ENCODE results near the gene GRK4.
A peak's percentile ranks its signal among the peaks of the same experiment; 100 is the strongest.
"Not testable (repeated sequence)": the region's sequence is repeated elsewhere in the genome, so short reads cannot be mapped to it uniquely, and the experiment has no call there.

The GRK4 gene

DNA sequence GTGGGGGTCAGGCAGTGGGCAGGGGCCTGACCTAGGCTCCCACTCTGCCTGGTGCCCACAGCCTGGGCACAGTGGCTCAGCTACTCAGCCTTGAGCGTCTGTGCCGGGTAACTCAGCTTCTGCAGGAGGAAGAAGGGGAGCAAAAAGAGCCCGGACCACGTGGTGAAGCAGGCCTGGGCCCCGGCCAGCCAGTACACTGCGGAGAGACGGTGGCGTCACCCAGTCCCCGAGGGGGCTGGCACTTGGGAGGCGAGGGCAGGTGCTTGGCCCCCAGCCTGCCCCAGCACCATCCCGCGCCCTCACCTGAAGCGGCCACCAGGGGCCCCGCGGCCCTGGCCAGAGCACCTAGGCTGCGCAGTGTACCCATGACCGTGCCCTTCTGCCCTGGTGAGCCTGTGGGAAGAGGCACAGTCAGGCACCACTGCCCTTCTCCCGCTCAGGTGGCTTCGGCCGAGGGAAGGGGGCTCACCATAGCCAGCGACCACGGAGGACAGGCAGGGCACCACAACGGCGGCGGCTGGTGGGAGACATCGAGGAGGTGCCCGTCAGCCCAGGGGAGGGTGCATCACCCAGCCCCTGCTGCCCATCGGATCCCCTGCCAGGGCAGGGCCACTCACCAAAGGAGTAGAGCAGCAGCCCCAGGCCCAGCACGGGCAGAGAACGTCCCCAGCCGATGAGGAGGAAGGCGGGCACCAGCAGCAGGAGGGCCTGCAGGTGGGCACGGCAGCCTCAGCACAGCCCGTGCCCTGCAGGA, 32.4 kb upstream of the GRK4 start:
- no peak for DNase-seq (ENCODE audit: low read depth in 2 of 2)

DNA sequence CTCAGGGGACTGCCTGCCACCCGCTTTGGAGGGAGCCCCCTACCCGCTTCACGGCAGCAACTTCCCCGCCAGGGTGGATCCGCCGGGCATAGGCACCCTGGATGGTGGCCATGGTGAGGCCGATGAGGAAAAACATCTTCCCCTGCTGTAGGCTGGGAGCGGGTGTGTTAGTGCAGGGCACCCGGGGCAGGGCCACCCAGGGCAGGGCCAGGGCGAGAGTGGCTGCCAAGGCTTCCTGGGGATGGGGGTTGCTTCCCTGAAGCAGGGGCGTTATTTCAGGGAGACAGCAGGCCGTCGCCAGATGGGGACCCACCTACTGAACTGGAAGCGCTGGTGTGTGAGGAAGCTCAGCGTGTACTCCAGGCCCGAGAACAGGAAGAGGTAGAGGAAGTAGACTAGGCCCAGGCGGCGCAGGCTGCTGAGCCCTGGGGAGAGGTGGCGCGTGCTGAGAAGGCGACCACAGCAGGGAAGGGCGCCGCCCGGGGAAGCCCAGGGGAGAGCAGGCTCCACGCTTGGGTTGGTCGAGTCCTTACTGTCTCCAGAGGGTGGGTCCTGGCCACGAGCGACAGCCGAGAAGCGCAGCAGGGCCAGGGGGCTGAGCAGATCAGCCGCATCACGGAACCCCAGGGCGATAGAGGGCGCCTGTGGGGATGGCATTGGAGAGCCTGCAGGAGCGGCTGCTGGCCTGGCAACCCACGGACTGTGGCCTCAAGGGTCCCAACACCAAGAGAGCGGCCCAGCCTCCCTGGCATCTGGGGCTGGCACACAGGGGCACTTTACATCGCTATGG, 31.7 kb upstream of the GRK4 start:
- no peak for DNase-seq (ENCODE audit: low read depth in 2 of 2)

DNA sequence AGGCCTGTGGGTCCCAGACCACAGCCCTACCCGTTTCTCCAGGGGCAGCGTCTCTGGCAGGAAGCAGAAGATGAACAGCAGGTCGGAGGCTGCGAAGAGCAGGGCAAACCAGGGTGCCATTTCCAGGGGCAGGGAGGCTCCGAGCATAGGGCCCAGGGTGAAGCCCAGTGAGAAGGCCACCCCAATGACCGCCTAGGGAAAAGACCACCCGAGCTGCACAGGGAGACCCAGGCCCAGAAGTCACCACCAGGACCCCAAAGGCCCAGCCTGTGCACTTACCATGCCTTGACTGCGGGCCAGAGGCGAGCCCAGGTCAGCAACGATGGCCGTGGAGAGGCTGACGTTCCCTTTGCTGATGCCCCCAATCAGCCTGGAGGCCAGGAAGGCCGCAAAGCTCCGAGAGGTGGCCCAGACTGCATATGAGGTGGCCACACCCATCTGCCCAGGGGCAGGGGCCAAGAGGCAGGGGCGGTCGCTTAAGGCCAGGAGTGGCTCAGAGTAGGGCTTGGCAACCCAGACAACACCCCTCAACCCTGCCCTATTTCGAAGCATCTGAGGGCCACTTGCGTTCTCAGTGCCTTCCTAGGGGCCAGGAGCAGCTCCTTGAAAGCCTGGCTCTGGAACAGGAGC, 30.9 kb upstream of the GRK4 start:
- no peak for DNase-seq (ENCODE audit: low read depth in 2 of 2)

DNA sequence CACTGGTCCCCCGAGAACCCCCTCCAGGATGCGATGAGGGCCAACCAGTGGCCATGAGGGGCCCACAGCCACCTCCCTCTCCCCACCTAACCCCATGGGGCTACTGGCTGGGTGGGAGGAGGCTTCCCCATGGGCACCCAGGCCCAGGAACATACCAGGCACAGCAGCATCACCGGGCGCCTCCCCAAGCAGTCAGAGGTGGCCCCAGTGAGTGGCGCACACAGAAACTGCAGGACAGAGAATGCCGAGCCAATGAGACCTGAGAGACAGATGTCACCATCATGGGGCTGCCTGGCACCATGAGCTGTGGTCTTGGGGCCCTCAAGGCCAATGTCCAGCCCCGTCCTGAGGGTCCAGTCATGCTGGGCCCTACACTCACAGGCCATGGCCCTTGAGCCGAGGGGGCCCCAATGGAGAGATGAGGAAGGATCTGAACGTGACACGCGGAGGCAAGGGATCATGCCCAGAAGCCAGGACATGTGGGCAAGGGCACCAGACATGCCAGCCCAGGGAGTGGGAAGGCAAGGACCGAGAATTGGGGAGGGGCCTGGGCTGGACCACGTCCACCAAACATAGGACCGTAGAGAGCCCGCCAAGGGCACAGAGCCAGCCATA, 30.3 kb upstream of the GRK4 start:
- DNase-seq (ENCODE audit: low read depth in 2 of 2) = no peak

GRCh38 chr4:2933566-2934076, 29.8 kb upstream of the GRK4 start:
- no peak for DNase-seq (ENCODE audit: low read depth in 2 of 2)

DNA sequence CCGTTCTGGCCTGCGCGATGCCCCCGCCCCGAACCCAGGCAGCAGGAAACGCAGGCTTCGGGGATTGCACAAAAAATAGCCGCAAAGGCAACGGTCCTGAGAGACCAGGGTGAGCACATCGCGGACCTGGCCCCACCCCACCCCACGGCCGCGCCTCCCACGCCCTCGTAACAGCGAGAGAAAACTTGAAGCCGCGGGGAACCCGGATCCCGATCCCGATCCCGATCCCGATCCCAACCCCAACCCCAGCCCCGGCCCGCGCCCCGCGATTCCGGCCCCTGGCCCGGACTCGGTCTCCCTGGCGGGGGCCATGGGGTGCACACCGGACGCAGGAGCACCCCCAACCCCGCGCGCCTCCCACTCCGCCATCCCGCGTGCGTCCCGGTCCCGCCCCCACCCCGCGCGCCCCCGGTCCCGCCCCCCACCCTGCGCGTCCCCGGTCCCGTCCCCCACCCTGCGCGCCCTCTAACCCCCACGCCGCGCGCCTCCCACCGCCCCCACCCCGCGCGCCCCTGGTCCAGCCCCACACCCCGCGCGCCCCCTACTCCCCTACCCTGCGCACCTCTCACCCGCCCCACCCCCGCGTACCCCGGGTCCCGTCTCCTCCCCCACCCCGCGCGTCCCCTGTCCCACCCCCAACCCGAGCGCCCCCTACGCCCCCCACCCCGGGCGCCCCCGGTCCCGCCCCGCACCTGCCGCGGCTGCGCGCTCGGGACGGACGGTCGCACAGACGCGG, 29.1 kb upstream of the GRK4 start:
- no peak for DNase-seq (ENCODE audit: low read depth in 2 of 2)

- peak; percentile 94 to 95 for DNase-seq (ENCODE audit: low read depth in 2 of 2)
Measured at GRCh38 chr4:2934813-2935761, 28.3 kb upstream of the GRK4 start.

GRCh38 chr4:2935762-2936743, 27.3 kb upstream of the GRK4 start:
- DNase-seq (ENCODE audit: low read depth in 2 of 2) = peak; percentile 75 to 80

- DNase-seq (ENCODE audit: low read depth in 2 of 2) = peak in 1 of 2 donors; percentile 69
Measured at GRCh38 chr4:2936773-2937145, 26.6 kb upstream of the GRK4 start.

- DNase-seq (ENCODE audit: low read depth in 2 of 2) = no peak
Measured at GRCh38 chr4:2937146-2937857, 26.1 kb upstream of the GRK4 start.

GRCh38 chr4:2937986-2938385, 25.4 kb upstream of the GRK4 start:
- no peak for DNase-seq (ENCODE audit: low read depth in 2 of 2)

GRCh38 chr4:2938411-2938810, 25.0 kb upstream of the GRK4 start:
- not testable (repeated sequence) for DNase-seq (ENCODE audit: low read depth in 2 of 2)

DNA sequence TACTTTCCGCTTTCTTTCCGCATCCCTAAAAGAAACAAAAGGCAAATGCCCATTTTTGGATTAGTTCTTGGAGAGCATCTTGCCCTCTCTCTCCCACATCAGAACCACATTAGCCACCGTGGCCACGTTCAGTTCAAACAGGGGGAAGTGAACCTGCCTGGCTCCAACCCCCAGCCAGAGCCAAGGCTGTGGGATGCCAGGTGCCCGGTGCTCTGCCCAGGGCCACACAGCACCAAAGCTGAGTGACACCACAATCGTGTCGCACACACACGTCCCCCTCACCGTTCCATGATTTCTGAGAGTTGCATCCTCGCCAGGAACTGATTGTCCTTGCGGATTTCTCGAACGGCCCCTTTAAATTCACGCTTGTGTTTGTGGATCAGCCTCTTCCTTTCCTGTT, 24.5 kb upstream of the GRK4 start:
- DNase-seq (ENCODE audit: low read depth in 2 of 2) = no peak

- DNase-seq (ENCODE audit: low read depth in 2 of 2) = no peak
Measured at GRCh38 chr4:2939383-2940243, 23.8 kb upstream of the GRK4 start.

- no peak for DNase-seq (ENCODE audit: low read depth in 2 of 2)
Measured at GRCh38 chr4:2940267-2941137, 22.9 kb upstream of the GRK4 start.
